ENCODE data around the gene ZNF185. TPM values are rescaled to one million over a fixed set of nuclear protein-coding genes. Genes with fewer than 3 reads are reported as not detected.
"Not testable (repeated sequence)": the region's sequence is repeated elsewhere in the genome, so short reads cannot be mapped to it uniquely, and the experiment has no call there.

ZNF185 gene
- total RNA-seq, 1 experiment from 2014 or later, result 0.26 TPM

DNA sequence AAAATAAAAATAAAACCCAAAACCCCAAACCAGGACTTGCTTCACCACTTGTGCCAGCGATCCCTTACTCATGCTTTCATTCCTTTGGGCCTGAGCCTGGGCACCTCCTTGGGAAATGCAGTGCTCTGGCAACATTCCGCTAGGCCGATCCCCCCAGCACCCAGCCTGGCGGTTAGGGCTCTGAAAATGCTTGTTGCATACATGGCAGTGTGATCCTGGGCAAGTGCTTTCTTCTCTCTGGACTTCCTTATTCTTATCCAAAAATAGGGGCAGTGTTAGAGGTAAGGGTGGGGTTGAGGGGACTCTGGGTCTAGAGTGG, 4.6 kb downstream of the ZNF185 start:
- H3K4me1 ChIP-seq, result no peaks in the 10 kb centered on the region
- H3K4me3 ChIP-seq, result no peak overlapping the region
- DNase-seq, result no peak
- no peaks in the 10 kb centered on the region for H3K36me3 ChIP-seq
- no peak overlapping the region for H3K27ac ChIP-seq
- H3K27me3 ChIP-seq, result no peaks in the 10 kb centered on the region
- no peaks in the 10 kb centered on the region for H3K9me3 ChIP-seq (replicated peaks)

DNA sequence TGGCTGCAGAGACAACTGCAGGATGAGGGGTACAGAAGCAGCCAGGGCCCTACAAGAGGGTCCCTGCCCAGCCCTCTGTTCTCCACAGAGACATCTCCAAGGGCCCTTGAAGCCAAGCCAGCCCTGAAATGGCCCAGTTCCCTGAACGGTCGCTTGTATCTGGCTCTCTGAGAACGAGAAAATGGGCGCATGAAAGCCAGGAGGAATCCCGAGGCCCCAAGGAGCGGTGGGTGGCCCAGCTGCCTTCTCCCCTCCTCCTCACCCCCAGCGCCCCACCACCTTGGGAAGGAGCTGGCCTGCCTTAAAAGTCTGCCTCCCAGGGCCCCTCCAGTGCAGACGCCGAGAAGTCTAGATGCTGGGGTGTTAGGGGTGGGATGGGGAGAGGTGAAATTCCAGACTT, 5.7 kb downstream of the ZNF185 start:
- Histone ChIP-seq H3K27me3 (no peaks in the 10 kb centered on the region), H3K36me3 (no peaks in the 10 kb centered on the region), H3K4me3 (no peak overlapping the region), H3K4me1 (no peaks in the 10 kb centered on the region), H3K9me3 (replicated peaks) (no peaks in the 10 kb centered on the region), H3K27ac (no peak overlapping the region)
- no peak for DNase-seq

DNA sequence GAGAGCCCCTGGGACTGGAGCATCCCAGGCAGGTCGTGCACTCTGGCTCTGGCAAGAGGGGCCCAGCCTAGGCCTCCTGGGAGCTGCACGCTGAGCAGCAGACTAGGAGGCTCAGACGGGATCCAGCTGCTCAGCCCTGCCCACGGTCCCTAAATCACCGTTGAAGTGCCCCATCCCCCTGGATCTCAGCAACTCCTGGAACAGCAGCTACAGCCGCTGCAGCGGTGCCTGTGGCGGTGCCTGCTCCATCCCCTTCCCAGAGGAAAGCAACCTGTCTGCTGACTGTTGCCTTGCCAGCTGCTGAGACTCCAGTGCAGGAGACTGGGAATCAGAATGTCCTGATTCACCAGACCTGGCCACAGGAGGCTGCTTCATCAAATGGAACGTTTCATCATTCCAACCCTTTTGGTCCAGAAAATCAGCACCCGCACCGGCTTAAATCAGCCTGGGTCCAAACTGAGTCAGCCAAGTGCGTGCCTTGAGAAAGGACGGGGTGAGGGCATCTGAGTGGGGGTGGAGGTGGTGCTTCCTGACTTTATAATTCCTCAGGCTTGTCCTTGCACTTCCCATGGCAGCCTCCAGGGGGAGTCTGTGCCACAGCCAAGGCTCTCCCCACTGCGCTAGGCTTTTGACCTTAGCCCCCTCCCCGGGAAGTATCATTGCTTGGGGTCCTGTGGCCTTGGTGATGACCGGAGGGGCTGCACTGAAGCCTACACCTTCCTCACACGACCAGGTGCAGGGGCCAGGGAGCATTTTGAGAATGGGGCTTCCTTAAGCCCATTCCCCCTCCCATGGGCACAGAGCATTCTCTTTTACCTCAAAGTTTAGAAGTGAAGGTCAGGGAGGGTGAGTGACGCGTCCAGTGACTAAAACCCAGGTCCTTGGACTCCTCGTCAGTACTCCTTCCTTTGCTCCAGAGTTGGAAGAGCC, 6.5 kb downstream of the ZNF185 start:
- peak; percentile 26 to 49 for DNase-seq
- Histone ChIP-seq H3K27me3 (no peaks in the 10 kb centered on the region), H3K36me3 (no peaks in the 10 kb centered on the region), H3K27ac (no peak overlapping the region), H3K9me3 (replicated peaks) (no peaks in the 10 kb centered on the region), H3K4me1 (no peaks in the 10 kb centered on the region), H3K4me3 (no peak overlapping the region)

DNA sequence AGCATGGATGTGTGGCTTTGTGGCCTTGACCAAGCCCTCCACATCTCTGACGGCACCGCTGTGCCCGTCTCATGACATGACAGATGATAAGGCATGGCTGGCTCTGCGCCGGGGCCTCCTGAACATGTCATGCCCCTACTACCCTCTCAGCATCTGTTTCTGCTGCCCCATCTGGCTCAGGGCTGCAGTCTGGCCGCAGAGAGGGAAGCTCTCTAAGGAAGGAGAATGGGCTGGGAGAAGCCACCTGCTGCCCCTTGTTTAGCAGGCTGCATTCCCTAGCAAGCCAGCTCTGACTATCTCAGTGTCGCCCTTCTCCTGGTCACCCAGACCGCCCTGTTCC, 7.2 kb downstream of the ZNF185 start:
- H3K9me3 ChIP-seq (replicated peaks), result no peaks in the 10 kb centered on the region
- H3K27me3 ChIP-seq, result no peaks in the 10 kb centered on the region
- no peaks in the 10 kb centered on the region for H3K36me3 ChIP-seq
- DNase-seq, result peak in 1 of 2 experiments; percentile 15
- H3K27ac ChIP-seq, result no peak overlapping the region
- H3K4me3 ChIP-seq, result no peak overlapping the region
- H3K4me1 ChIP-seq, result no peaks in the 10 kb centered on the region

DNA sequence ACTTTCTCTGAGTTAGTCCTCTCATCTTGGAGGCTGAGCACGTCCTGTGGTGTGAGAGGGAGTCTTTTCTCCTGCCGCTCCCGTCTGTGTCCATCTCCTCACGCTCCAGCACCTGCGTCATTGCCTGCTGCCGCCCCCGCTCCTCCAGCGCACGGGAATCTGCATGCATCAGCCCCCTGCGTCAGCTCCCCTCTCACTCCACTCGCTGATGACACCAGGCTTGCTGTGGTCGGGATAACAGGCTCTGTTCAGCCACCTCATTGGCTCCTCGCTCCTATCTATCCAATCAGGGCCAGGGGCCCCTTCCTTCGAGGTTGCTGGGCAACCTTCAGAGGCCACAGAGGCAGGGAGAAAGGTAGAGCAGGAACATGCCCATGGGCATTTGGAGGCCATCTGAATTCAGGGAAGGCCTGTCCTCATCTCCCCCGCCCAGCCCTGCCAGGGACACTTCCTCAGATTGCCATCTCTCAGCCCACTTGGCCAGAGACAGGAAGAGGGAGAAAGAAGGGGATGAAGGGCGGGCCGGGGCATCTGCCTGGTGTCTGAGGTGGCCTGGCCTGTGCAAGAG, 9.3 kb downstream of the ZNF185 start:
- H3K4me3 ChIP-seq, result no peak overlapping the region
- no peaks in the 10 kb centered on the region for H3K27me3 ChIP-seq
- no peak for DNase-seq
- H3K36me3 ChIP-seq, result no peaks in the 10 kb centered on the region
- H3K9me3 ChIP-seq (replicated peaks), result no peaks in the 10 kb centered on the region
- no peaks in the 10 kb centered on the region for H3K4me1 ChIP-seq
- no peak overlapping the region for H3K27ac ChIP-seq

DNA sequence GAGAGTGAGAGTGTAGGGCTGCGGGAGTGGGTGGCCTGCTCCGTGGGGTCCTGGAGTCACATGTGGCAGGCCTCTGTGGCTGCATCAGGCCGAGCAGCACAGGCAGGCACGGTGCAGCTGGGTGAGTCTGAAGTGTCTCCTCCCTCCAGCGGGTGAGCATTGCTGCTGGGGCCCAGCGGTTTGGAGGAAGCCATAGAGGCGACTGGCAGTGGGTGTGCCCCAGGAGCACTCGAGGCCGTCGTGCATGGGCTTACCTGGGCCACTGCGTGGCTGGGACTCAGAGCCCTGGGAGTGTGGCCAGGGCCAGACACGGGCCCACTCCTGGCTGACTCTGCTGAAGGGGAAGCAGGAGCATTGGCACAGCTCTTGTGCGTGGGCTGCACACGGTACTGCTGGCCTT, 10.6 kb downstream of the ZNF185 start:
- Histone ChIP-seq H3K36me3 (no peaks in the 10 kb centered on the region), H3K27me3 (no peaks in the 10 kb centered on the region), H3K4me3 (no peak overlapping the region), H3K9me3 (replicated peaks) (no peaks in the 10 kb centered on the region), H3K4me1 (no peaks in the 10 kb centered on the region), H3K27ac (no peak overlapping the region)
- DNase-seq, result no peak

DNA sequence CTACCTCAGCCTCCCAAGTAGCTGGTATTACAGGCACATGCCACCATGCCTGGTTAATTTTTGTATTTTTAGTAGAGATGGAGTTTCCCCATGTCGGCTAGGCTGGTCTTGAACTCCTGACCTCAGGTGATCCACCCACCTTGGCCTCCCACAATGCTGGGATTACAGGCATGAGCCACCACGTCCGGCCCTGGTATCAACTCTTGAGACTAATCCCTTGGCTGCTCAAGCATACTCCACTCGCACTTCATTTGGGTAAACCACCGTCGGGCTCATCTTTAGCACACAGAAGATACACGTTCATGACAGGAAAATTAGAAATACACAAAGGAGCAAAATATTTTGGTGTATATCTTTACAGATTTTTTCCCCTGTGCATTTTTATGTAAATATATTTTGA, 12.2 kb downstream of the ZNF185 start:
- not testable (repeated sequence) for H3K27me3 ChIP-seq; H3K9me3 ChIP-seq (replicated peaks); H3K36me3 ChIP-seq; DNase-seq; H3K27ac ChIP-seq; H3K4me1 ChIP-seq; H3K4me3 ChIP-seq

DNA sequence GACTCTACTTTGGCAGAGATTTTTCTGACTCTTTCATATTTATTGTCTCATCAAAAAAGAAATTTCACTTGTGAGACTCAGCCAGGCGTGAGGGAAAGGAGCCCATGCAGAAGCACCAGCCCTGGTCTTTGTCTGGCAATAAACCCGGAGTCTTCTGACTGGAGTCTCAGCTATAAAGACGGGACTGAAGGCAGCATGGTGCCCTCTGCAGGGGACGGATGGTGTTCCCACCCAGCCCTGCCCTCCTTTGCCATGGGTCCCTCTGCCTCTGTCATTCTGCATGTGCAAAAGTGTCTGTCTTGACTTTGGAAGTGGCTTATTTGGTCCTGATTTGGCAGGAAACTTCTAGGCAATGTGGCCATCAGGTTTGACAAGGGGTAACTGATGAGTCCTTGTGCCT, 14.2 kb downstream of the ZNF185 start:
- Histone ChIP-seq H3K9me3 (replicated peaks) (no peaks in the 10 kb centered on the region), H3K27ac (no peak overlapping the region)
- no peak for DNase-seq

DNA sequence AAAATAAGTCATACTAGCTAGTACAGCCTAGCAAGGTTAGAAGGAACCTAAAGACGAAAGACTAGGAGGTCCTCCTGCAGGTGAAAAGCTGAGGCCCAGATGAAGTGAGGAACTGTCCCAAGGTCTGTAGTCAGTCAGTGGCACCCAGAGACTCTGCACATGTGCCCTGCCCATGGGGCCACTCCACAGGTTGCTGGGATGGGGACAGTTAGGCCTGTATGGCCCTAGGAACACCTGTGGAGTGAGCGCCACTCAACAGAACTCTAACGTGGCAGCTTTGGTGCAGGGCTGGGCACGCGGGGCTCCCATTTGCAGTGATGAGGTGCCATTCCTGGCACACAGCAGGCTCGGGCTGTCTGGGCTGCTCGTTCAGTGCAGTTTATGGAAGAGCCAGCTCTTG, 14.8 kb downstream of the ZNF185 start:
- no peak overlapping the region for H3K27ac ChIP-seq
- H3K36me3 ChIP-seq, result no peaks in the 10 kb centered on the region
- no peaks in the 10 kb centered on the region for H3K27me3 ChIP-seq
- H3K9me3 ChIP-seq (replicated peaks), result no peaks in the 10 kb centered on the region
- DNase-seq, result no peak
- no peak overlapping the region for H3K4me3 ChIP-seq
- H3K4me1 ChIP-seq, result no peaks in the 10 kb centered on the region

More for the DNA sequence above, 14.2 kb downstream of the ZNF185 start:
- H3K27me3 ChIP-seq, result no peaks in the 10 kb centered on the region
- no peaks in the 10 kb centered on the region for H3K36me3 ChIP-seq
- H3K4me1 ChIP-seq, result no peaks in the 10 kb centered on the region
- H3K4me3 ChIP-seq, result no peak overlapping the region

DNA sequence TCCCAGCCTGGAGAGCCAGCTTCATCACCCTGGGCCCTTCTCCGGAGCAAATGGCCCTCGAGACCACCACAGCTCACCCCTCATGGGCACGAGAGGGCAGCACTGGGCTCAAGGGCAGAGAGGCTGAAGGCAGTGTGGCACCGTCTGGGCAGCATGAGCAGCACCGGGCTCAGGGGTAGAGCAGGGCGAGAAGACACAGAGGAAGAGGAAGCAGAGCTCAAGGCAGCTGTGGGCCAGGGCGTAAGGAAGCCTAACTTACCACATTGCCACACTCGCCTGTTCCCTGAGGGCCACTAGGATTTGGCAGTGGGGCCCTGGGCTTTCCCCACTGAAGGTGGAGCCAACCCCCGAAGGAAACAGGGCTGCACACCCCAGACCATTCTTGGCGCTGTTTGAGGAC, 15.5 kb downstream of the ZNF185 start:
- Histone ChIP-seq H3K27ac (no peak overlapping the region), H3K9me3 (replicated peaks) (no peaks in the 10 kb centered on the region), H3K4me3 (no peak overlapping the region), H3K27me3 (no peaks in the 10 kb centered on the region), H3K4me1 (no peaks in the 10 kb centered on the region), H3K36me3 (no peaks in the 10 kb centered on the region)
- no peak for DNase-seq

DNA sequence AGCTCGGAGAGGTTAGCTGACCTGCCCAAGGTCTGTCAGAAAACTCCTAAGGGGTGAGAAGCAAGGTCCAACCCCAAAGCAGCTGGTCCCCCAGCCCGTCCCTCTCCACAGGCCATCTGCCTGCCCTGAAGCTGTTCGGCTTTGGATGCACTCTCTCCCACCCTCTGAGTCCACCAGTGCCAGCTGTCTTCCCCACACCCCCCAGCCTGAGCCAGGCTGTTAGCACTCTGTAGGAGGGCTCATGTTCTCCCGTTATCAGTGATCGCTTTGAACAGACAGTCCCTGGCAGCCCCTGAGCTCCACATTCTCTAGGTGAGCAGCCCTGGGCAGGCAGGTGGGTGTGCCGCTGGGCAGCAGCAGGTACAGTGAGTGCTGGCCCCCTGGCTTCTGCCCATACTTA, 16.0 kb downstream of the ZNF185 start:
- no peak overlapping the region for H3K27ac ChIP-seq
- peak; percentile 9 to 19 for DNase-seq

DNA sequence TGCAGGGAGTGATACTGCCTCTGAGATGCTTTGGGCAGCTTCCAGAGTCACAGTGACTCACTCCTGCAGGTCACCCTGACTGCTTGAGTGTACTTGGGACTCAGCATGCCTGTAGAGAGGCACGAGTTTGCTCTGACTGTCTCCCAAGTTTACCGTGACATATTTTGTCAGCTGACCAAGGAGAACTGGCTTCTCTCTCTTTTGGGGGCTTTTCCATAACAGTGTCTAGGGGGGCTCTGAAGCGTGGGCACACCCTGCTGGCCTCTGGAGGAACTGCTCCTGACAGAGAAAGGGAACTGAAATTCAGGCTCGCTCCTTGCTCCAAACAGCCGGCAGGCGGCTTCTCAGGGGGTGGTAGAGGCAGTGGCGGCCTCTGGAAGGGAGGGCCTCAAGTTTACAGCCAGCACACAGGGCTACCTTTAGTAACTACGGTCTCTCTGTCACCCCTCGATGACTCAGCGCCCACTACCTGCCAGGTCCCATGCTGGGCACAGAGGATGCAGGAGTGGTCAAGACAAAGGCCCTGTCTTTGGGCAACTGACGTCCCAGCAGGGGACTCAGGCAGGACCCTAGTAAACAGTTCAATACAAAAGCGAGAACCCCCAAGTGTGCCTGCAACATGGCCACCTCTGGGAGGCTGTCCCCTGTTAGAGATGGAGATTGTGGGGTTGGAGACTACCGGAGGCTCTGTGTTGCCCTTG, 17.8 kb downstream of the ZNF185 start:
- Histone ChIP-seq H3K36me3 (no peaks in the 10 kb centered on the region), H3K4me3 (no peak overlapping the region), H3K27me3 (no peaks in the 10 kb centered on the region), H3K9me3 (replicated peaks) (no peaks in the 10 kb centered on the region), H3K4me1 (no peaks in the 10 kb centered on the region), H3K27ac (no peak overlapping the region)
- DNase-seq, result peak; percentile 24 to 44

More for the DNA sequence above, 16.0 kb downstream of the ZNF185 start:
- Histone ChIP-seq H3K27me3 (no peaks in the 10 kb centered on the region), H3K9me3 (replicated peaks) (no peaks in the 10 kb centered on the region), H3K4me1 (no peaks in the 10 kb centered on the region), H3K4me3 (no peak overlapping the region), H3K36me3 (no peaks in the 10 kb centered on the region)

DNA sequence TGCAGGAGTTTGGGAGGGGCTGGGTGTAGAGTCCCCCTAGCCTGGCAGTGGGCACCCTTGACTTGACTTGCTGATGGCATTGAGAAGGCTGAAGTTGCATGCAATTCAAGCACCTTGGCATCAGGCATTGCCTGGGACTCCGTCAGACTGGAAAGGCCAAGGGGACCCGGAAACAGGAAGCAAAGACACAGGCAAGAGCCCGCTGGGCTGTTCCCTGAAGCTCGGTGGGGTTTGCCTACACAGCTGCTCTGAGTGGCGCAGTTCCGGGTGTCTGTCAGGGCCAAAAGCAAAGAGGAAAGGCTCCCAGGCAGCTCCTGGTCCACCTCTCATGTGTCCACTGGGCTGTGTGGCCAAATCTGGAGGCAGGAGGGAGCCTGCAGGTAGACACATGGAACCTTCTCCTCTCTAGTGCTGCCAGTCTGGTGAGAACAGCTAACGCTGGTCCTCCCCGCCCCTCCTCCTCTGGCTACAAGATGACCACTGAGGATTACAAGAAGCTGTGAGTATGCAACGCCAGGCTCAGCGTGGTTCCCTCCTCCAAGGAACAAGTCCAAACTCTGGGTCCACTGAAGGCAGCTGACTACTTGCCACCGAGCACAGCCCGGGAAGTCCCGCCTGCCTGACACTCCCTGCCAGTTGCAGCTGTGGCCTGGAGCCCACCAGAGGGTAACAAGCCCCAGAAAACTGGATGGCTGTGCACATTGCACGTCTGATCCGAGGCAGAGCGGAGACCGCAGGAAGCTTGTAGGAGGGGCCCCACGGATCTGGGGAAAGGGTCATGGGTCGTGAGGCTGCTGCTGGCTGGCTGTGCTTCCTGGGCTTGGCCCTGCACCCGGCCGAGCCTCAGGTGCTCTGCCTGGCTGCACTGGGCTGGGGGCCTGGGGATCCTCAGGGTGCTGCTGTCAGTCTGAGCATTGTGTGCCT, 20.1 kb downstream of the ZNF185 start:
- DNase-seq, result no peak
- Histone ChIP-seq H3K27me3 (no peaks in the 10 kb centered on the region), H3K36me3 (no peaks in the 10 kb centered on the region), H3K27ac (no peak overlapping the region), H3K4me1 (no peaks in the 10 kb centered on the region), H3K9me3 (replicated peaks) (no peaks in the 10 kb centered on the region), H3K4me3 (no peak overlapping the region)

DNA sequence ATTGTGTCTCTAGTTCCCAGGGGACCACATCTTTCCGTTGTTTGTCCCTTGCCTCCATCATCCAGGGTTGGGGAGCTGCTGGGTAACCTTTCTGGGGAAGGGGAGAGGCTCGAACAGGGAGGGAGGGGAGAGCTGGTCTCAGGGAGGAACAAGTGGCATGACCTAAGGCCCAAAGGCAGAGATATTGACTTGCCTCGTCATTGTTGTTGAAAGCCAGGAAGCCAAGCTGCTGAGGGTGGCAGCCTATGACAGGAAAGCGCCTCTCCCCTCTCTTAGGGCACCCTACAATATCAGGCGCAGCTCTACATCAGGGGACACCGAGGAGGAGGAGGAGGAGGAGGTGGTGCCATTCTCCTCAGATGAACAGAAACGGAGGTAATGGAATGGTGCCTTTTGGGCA, 20.8 kb downstream of the ZNF185 start:
- no peaks in the 10 kb centered on the region for H3K4me1 ChIP-seq
- H3K4me3 ChIP-seq, result no peak overlapping the region
- no peak overlapping the region for H3K27ac ChIP-seq
- H3K36me3 ChIP-seq, result no peaks in the 10 kb centered on the region
- no peak for DNase-seq
- no peaks in the 10 kb centered on the region for H3K27me3 ChIP-seq
- H3K9me3 ChIP-seq (replicated peaks), result no peaks in the 10 kb centered on the region

DNA sequence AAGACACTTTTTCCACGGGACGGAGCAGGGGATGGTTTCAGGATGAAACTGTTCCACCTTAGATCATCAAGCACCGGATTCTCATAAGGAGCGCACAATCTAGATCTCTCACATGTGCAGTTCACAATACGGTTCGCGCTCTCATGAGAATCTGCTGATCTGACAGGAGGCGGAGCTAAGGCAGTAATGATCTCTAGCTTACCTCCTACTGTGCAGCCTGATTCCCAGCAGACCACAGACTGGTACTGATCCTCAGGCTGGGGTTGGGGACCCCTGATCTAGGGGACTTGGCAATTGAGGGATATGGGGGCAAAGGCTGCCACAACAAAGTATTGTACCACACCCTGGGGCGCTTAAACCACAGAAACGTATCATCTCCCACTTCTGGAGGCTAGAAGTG, 25.7 kb downstream of the ZNF185 start:
- no peaks in the 10 kb centered on the region for H3K4me1 ChIP-seq
- DNase-seq, result no peak
- H3K27me3 ChIP-seq, result no peaks in the 10 kb centered on the region
- no peaks in the 10 kb centered on the region for H3K9me3 ChIP-seq (replicated peaks)
- no peak overlapping the region for H3K4me3 ChIP-seq
- no peak overlapping the region for H3K27ac ChIP-seq
- H3K36me3 ChIP-seq, result no peaks in the 10 kb centered on the region
